IPS-NIHi7 (cell line): Measurements from ENCODE around the gene SCIN.

Experiments used
- DNase-seq: peaks from one replicate; pipeline ENCODE4 v3.0.0; 2012; ENCODE audit warnings: mixed read lengths; ENCODE audit errors: extremely low spot score

Gene SCIN

GRCh38 chr7:12567015-12567414 is 3.5 kb upstream of the SCIN start:
- no peak for DNase-seq

DNA sequence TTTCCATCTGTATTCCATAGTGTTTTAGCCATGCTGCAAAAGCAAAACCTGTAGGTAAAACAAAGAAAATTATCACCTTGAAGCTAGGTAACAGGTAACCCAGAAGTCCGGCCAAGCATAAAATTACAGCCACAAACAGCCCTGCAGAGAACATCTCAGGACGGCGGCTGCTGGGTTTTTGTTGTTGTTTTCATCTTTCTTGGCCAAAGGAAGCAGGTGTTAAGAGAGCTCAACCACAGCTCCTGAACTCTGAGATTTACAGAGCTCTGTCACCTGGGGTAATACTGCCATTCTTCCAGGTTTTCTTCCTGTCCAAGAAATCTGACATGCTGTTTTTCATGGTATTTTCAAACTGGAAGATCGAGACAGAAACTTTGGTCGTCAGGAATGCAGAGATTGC is 847 bp upstream of the SCIN start:
- no peak for DNase-seq

DNA sequence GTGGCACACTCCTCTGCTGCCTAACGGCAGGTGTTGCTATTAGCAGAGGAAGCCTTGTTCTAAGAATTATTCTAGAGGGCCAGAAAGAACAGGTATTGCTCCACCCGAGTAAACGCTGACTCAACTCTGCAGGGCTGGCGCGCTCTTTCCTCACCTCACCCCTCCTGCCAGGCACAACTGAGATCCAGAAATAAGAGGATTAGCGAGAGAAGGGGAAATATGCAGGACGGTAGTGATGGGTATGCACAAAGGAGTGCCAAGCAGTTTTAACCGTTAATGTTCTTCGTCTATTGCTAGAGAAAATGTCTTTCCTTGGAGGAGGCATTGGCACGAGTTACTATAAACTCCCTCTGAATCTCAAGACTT is 369 bp upstream of the SCIN start:
- DNase-seq, result peak; percentile 16

DNA sequence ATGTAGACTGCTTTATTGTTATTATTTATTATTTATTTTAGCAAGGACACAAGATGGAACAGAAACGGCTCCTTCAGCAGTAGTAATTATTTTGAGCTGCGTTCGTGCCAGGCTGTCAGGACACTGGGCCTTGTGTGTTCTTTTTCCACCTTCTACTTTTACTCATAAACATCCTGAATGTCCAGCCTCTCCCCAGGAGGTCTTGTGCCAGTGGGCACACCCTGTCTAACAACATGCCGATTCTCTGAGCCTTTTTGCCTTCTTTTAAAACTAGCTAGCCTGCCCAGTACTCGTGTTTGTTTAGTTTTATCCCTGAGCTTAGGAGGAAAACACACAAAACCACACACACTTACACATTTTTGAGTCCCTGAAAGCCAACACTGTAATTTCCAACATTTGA is 1.2 kb downstream of the SCIN start:
- DNase-seq, result no peak

DNA sequence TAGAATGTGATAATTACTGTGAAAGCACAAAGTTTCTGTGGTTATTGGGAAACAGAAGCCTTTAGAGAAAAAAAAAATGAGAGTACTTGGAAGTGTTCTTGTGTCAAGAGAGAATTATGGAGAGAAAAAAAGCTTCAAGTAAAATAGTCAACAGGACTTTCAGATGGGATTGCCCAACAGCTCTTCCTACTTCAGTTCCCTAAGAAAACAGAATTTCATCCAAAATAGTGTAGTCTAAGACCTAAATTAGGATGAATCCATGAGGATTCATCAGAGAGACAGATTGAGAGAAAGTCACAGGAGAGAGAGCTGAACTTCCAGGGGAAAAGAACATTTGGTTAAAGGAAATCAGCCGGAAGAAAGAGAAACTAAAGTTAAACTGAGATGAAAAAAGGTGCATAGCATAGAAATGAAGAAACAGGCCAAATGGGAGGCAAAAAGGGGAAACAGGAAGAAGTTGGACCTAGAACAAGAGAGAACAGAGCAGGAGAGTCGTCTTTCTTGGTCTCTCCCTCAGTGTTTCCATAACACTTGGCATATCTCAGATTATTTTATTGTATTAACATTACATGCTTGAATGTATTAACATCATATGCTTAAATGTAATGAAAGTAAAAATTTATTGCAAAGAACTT is 2.5 kb downstream of the SCIN start:
- no peak for DNase-seq

- no peak for DNase-seq
Measured at GRCh38 chr7:12573885-12574284, 3.4 kb downstream of the SCIN start.

GRCh38 chr7:12578930-12579640 is 8.6 kb downstream of the SCIN start:
- DNase-seq, result no peak

- DNase-seq, result no peak
Measured at GRCh38 chr7:12581897-12582296, 11.4 kb downstream of the SCIN start.

DNA sequence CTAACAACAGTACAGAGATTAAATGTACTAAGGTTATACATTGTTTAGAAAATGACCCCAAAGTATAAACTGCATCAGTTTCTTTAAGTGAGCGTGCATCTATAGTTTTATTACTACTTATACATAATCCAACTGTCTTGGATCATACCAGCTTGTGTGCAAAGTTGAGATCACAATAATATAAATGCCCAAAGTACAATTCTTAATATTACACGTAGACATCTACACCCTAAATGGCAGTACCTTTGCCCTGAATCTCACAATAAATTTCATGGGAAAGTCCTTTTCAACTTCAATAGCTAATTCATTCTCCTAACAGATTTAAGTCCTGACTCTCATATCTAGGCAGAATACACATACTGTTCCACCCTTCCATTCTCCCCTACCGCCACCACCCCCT is 11.8 kb downstream of the SCIN start:
- no peak for DNase-seq

DNA sequence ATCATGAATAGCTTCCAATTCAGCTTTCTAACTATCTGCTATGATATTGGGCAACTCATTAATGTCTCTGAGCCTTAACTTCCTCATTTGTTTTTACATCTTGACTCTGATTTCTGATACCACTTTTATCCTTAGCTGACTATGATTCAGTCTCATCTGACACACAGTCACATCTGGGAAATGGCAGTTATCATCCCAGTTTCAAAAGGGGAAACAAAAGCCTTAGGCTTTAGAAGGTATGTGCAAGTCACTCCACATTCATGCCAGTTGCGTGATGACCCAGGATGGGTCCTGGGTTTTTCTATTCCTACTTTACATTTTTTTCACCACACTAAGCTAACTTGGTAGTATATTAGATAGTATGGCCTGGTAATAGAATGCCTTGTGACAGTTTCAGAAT is 12.7 kb downstream of the SCIN start:
- DNase-seq, result no peak

- DNase-seq, result no peak
Measured at GRCh38 chr7:12583922-12584321, 13.4 kb downstream of the SCIN start.

- DNase-seq, result no peak
Measured at GRCh38 chr7:12584930-12585329, 14.4 kb downstream of the SCIN start.

- DNase-seq, result no peak
Measured at GRCh38 chr7:12586271-12586670, 15.8 kb downstream of the SCIN start.

- DNase-seq, result no peak
Measured at GRCh38 chr7:12588259-12588904, 17.9 kb downstream of the SCIN start.

GRCh38 chr7:12590559-12590958 is 20.0 kb downstream of the SCIN start:
- no peak for DNase-seq

DNA sequence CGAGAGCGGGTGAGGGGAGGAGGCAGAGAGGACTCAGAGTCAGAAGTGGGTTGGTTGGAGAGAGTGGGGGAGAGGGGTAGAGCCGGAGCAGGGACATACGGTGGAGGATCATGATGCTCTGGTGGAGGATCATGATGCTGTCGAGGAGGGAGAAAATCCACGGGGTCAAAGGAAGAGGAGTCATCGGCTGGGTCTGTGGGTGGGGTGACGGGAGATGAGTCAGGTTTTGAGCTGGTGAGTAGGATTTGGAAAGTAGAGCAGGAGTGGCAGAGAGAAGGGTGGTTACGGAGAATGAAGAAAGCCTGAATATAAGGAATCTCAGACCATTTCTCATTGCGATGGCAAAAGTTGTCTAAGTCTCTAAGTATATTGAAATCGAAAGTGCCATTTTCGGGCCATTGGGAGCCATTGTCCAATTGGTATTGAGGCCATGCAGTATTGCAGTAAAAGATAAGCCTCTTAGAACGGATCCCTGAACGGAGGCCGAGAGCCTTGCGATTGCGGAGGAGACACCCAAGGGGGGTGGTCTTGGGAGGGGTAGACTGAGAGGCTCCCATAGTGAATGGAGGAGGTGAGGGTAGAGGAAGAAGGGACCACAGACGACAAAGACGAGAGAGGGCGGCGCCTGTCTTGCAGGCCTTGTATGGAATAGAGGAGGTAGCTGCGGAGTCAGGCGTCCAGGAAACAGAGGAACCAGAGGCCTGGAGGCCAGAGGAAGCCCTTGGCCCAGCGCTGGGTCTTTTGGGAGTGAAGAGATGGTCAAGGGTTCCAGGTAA is 23.8 kb downstream of the SCIN start:
- no peak for DNase-seq

DNA sequence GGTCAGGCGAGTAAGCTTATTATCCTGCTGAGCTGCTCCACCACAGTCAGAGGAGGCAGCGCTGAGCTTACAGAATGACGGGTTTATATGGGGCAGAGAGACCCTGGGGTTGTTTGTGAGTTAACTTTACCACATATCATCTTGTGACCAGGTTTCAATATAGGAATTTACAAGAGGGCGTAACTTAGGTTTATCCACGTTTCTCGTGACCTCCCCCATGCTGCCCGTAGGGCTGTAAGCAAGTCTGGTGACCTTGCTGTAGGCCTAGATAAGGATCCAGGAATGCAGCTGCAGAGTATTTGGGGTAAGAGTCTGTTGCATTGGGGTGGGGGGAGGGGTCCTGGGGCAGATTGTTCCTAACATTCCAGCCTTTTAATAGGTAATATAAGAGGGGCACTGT is 24.6 kb downstream of the SCIN start:
- no peak for DNase-seq

DNA sequence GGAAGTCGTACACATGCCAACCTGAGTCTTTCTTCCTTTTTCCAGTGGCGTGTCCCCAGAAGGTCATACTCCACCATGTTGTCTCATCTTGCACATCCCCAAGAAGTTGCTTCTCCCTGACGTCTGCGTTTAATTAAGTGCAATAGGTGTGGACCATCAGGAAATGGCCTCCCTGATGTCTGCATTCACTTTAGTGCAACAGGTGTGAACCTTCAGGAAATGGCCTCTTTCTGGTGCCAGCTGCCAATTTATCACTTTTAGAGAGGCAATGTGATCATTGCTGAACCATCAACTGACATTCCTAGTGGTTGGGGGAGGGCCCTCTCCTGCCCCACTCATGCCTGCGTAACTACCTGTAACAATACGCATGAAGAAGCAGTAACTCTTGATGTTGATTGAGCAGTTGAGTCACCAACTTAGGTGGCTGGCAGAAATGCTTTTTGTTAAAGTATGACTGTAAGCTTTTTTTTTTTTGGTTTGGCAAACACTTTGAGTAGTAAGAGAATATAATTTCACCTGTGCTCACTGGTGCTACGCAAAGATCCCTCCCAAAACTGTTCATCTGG is 25.8 kb downstream of the SCIN start:
- DNase-seq, result no peak

DNA sequence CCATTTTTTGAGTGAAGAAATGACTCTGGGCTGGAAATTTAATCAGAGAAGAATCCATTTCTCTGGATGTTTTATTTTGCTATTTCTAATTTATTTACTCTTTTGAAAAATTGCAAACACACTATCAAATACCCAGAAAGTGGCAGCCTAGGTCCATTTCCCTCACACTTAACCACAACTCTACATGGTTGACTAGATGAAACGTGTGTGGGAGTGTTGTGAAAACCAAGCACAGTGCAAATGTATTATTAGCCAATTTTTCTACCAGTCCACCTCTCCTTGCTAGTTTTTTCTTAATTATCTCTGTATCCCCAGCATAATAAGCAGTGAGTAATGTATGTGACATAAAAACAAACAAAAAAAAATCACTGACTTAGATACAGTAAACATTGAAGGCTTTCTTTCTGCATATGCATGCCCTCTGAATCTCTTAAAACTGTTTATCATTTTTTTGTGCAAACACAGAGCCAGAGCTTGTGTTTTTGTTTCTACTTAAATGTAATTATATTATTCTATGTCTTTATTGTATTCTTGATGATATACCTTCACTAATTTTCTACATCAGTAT is 30.9 kb downstream of the SCIN start:
- no peak for DNase-seq

DNA sequence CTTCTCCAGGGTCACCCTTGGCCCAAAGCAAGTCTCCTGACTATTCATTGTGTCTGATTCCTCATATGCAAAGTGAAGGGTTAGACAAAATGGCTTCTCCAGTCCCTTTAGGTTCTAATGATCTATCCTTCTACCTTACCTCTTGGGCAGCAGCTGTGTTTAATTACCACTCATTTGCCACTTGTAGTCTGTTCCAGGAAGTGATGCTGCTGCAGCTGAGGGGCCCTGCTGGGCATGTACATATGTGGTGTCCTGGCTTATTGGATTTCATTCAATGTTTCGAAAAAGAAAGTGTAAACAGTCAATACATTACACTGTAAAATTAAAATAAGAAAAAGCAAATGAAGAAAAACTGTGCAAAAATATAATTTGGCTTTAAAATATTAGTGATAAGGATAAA is 36.6 kb downstream of the SCIN start:
- DNase-seq, result no peak

- DNase-seq, result no peak
Measured at GRCh38 chr7:12609561-12609960, 39.0 kb downstream of the SCIN start.

DNA sequence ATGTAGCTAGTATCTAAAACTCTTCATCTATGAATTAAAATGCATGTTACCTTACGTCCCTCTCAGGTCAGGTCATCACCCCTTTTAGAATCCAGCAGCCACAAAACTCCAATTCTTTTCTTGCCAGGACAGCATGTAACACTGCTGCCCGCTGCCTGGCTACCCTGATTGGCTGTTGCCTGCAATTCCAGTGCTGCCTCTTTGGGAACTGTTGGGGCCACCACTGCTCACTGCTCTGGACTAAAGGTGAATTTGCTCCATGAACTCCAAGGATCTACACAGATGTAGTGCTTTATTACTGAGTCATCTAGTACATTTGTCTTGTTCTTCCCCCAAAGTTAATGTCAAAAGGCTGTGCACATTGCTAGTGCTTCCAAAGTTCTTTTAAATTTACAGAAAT is 40.4 kb downstream of the SCIN start:
- DNase-seq, result no peak
